Measurements from ENCODE around the gene HEPH.

GRCh38 chrX:66164470-66164869 is 423 bp downstream of the HEPH start:
- TF ChIP-seq RFX5 (IDR thresholded peaks at IDR 0.05; ENCODE audit: borderline replicate concordance, low read depth, low read length) (no peak), EGR1 (IDR thresholded peaks at IDR 0.05; ENCODE audit: borderline replicate concordance, low read depth, low read length) (no peak), CBX5 (IDR thresholded peaks at IDR 0.05; ENCODE audit: low read depth, low read length) (no peak), POLR2AphosphoS5 (IDR thresholded peaks at IDR 0.05; ENCODE audit: low read depth, low read length) (no peak), NRF1 (IDR thresholded peaks at IDR 0.05; ENCODE audit: low read depth, low read length) (no peak), TBP (IDR thresholded peaks at IDR 0.05; ENCODE audit: low read depth, low read length) (no peak), TCF12 (IDR thresholded peaks at IDR 0.05; ENCODE audit: low read depth, low read length) (no peak), GTF2F1 (IDR thresholded peaks at IDR 0.05; ENCODE audit: borderline replicate concordance, low read depth, low read length) (no peak), EZH2 (IDR thresholded peaks at IDR 0.05; ENCODE audit: low read depth, low read length, severe bottlenecking) (no peak), MAFK (IDR thresholded peaks at IDR 0.05; ENCODE audit: low read depth, low read length) (no peak), ZNF274 (IDR thresholded peaks at IDR 0.05; ENCODE audit: borderline replicate concordance, extremely low read depth, low read length) (no peak), EP300 (IDR thresholded peaks at IDR 0.05; ENCODE audit: borderline replicate concordance in 1 of 2, low read depth in 2 of 2, low read length in 2 of 2) (no peak)
- TF ChIP-seq, protein P1, sequence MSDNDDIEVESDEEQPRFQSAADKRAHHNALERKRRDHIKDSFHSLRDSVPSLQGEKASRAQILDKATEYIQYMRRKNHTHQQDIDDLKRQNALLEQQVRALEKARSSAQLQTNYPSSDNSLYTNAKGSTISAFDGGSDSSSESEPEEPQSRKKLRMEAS (IDR thresholded peaks at IDR 0.05): no peak
